ENCODE results near the gene JADE1. TPM values are rescaled to one million over a fixed set of nuclear protein-coding genes. Genes with fewer than 3 reads are reported as not detected.

Gene JADE1
- total RNA-seq, 4 donors from 2014 or later = 18.2 to 26.4 (median 19.6) TPM

DNA sequence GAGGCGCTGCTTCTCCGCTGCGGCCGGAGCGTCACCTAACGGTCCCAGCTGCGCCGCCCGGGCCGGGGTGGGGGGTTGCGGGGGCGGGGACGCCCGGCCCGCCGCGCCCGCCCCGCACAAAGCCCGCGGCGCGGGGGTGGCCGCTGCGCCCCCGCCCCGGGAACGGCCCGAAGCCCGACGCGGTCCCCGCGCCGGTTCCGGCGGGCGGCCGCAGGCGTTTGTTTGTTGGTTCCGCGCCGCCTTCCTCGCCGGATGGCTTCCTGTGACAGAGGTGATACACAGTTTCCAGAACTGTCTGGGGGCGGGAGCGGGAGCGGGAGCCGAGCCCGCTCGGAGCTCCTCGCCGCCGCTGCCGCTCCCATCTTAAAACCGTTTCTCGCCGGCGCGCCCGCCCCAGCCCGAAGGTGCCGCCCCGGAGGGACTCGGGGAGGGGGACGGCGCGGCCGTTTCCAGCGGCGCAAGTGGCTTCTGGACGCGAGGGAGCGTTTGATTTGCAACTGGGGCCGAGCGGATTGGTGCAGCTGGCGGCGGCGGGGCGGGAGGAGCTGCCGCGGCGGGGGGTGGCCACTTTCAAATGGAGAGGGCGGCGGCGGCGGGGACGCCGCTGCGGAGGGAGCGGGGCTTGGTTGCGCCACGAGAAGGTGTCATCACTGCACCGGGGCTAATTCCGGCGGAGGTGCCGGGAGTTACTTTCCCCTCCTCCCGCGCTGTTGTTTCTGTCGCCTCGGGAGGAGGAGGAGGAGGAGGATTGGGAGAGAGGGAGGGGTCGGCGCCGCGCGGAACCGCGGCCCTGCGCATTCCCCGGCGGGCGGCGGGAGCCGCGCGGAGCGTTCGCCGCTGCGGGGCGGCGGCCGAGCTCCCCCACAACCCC, 2.3 kb downstream of the JADE1 start:
- TF ChIP-seq, protein P1, sequence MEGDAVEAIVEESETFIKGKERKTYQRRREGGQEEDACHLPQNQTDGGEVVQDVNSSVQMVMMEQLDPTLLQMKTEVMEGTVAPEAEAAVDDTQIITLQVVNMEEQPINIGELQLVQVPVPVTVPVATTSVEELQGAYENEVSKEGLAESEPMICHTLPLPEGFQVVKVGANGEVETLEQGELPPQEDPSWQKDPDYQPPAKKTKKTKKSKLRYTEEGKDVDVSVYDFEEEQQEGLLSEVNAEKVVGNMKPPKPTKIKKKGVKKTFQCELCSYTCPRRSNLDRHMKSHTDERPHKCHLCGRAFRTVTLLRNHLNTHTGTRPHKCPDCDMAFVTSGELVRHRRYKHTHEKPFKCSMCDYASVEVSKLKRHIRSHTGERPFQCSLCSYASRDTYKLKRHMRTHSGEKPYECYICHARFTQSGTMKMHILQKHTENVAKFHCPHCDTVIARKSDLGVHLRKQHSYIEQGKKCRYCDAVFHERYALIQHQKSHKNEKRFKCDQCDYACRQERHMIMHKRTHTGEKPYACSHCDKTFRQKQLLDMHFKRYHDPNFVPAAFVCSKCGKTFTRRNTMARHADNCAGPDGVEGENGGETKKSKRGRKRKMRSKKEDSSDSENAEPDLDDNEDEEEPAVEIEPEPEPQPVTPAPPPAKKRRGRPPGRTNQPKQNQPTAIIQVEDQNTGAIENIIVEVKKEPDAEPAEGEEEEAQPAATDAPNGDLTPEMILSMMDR (IDR thresholded peaks at IDR 0.05) = no peak
- peak; percentile 35 to 51 for TF ChIP-seq POLR2A (IDR thresholded peaks at IDR 0.05)
- Histone ChIP-seq H3K9me3 (no peaks in the 10 kb centered on the region), H3K27me3 (no peaks in the 10 kb centered on the region), H3K27ac (peak overlapping the region; percentile 88 to 97 (median 96)), H3K36me3 (no peaks in the 10 kb centered on the region), H3K4me1 (no peaks in the 10 kb centered on the region), H3K4me3 (peak overlapping the region; percentile 64 to 91 (median 80))
- peak; percentile 79 to 94 (median 91) for DNase-seq

GRCh38 chr4:128812442-128813235, 3.1 kb downstream of the JADE1 start:
- no peaks in the 10 kb centered on the region for H3K4me1 ChIP-seq
- H3K9me3 ChIP-seq = no peaks in the 10 kb centered on the region
- peak overlapping the region; percentile 64 to 91 (median 80) for H3K4me3 ChIP-seq
- H3K36me3 ChIP-seq = no peaks in the 10 kb centered on the region
- DNase-seq = peak in 2 of 3 donors; percentile 27 to 56
- no peaks in the 10 kb centered on the region for H3K27me3 ChIP-seq
- H3K27ac ChIP-seq = peak overlapping the region; percentile 88 to 97 (median 96)
- TF ChIP-seq, protein P1 (IDR thresholded peaks at IDR 0.05) = no peak

DNA sequence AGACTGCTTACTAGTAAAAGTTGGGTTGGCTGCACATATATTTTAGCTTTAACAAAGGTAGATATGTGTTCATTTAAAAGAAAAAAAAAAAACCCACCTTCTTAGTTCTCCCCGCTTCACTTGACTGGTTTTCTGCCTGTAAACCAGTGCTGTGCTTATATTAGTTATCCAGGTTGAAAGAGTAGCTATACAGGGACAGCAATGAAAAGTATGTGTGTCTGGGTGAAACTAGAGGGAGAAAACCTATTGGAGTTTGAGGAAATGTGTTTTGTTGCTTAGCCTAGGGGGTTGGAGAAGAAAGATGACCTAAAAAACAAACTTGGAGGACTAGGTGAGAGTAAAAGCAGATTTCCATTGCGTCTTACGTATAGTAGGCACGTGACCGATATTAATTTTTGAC, 4.5 kb downstream of the JADE1 start:
- no peak for TF ChIP-seq POLR2A (IDR thresholded peaks at IDR 0.05)
- TF ChIP-seq, protein P1 (IDR thresholded peaks at IDR 0.05) = no peak

DNA sequence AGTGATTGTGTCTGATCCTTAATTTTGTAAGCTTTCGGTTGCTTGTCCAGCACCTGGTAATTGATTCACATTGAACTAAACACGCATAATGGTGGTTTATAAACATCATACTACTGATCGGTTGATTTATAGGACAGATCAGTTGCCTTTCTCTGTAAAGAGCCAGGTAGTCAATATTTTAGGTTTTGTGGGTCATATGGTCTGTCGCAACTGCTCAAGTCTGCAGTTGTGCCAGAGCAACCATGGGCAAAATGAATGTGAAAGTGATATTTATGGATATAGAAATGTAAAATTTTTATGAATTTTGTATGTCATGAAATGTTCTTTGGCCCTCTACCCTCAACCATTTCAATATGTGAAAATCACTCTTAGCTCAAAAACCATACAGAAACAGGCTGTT, 8.9 kb downstream of the JADE1 start:
- no peaks in the 10 kb centered on the region for H3K4me1 ChIP-seq
- no peak for TF ChIP-seq POLR2A (IDR thresholded peaks at IDR 0.05)
- TF ChIP-seq, protein P1 (IDR thresholded peaks at IDR 0.05) = no peak
- no peak overlapping the region for H3K4me3 ChIP-seq
- no peaks in the 10 kb centered on the region for H3K27me3 ChIP-seq
- no peaks in the 10 kb centered on the region for H3K9me3 ChIP-seq
- H3K27ac ChIP-seq = no peak overlapping the region
- H3K36me3 ChIP-seq = no peaks in the 10 kb centered on the region
- DNase-seq = no peak

More for the DNA sequence above, 4.5 kb downstream of the JADE1 start:
- H3K9me3 ChIP-seq = no peaks in the 10 kb centered on the region
- H3K4me3 ChIP-seq = no peak overlapping the region
- H3K27ac ChIP-seq = no peak overlapping the region
- H3K36me3 ChIP-seq = no peaks in the 10 kb centered on the region
- DNase-seq = no peak
- H3K4me1 ChIP-seq = no peaks in the 10 kb centered on the region
- no peaks in the 10 kb centered on the region for H3K27me3 ChIP-seq

DNA sequence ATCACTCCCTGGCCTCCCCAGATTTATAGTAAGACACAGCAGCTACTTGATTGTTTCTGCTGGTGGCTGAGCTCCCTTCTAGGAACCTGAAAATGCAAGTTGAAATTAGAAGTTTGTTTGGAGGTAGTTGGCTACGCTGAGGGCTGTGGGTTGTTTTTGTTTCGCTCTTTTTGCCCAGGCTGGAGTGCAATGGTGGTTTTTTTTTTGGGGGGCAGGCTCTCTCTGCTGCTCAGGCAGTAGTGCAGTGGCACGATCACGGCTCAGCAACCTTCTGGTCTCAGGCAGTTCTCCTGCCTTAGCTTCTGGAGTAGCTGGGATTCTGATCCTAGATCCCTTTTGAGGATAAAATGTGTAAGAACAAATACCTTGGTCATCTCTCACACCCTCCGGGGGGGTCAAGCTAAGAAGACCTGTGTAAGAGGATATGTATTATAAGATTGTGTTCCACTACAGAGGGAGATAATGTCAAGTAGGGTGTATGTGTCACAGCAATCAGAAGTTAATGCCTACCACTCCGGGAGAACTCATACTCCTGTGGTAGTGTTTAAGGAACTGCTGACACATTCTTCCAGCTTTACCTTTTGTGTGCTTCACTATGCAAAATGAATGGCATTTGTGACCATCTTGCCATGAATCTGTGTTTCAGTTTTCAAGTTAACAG, 9.7 kb downstream of the JADE1 start:
- DNase-seq = no peak
- H3K4me3 ChIP-seq = no peak overlapping the region
- no peak for TF ChIP-seq POLR2A (IDR thresholded peaks at IDR 0.05)
- TF ChIP-seq, protein P1 (IDR thresholded peaks at IDR 0.05) = no peak
- no peaks in the 10 kb centered on the region for H3K9me3 ChIP-seq
- no peak overlapping the region for H3K27ac ChIP-seq
- H3K4me1 ChIP-seq = no peaks in the 10 kb centered on the region
- H3K27me3 ChIP-seq = no peaks in the 10 kb centered on the region
- H3K36me3 ChIP-seq = no peaks in the 10 kb centered on the region
